ENCODE measurements around the gene ST6GALNAC3.
"Not testable (repeated sequence)": the region's sequence is repeated elsewhere in the genome, so short reads cannot be mapped to it uniquely, and the experiment has no call there.

ST6GALNAC3 gene

GRCh38 chr1:76239470-76239918 lies 164.9 kb downstream of the ST6GALNAC3 start:
- no peak for DNase-seq (ENCODE audit: low spot score)
- FAIRE-seq, result no peak

- no peak for FAIRE-seq
- DNase-seq (ENCODE audit: low spot score), result no peak
Observed at GRCh38 chr1:76240316-76240715, 165.8 kb downstream of the ST6GALNAC3 start.

GRCh38 chr1:76242587-76242986 lies 168.0 kb downstream of the ST6GALNAC3 start:
- FAIRE-seq; DNase-seq (ENCODE audit: low spot score): not testable (repeated sequence)

- FAIRE-seq, result no peak
- no peak for DNase-seq (ENCODE audit: low spot score)
Observed at GRCh38 chr1:76247261-76247852, 172.8 kb downstream of the ST6GALNAC3 start.

GRCh38 chr1:76250271-76250670 lies 175.7 kb downstream of the ST6GALNAC3 start:
- FAIRE-seq (no peak), DNase-seq (ENCODE audit: low spot score) (no peak)

GRCh38 chr1:76252431-76252830 lies 177.9 kb downstream of the ST6GALNAC3 start:
- FAIRE-seq (no peak), DNase-seq (ENCODE audit: low spot score) (no peak)

- DNase-seq (ENCODE audit: low spot score), result no peak
- no peak for FAIRE-seq
Observed at GRCh38 chr1:76254104-76255030, 179.8 kb downstream of the ST6GALNAC3 start.

- FAIRE-seq (no peak), DNase-seq (ENCODE audit: low spot score) (no peak)
Observed at GRCh38 chr1:76256289-76257223, 182.0 kb downstream of the ST6GALNAC3 start.

- DNase-seq (ENCODE audit: low spot score) (no peak), FAIRE-seq (no peak)
Observed at GRCh38 chr1:76257823-76258222, 183.3 kb downstream of the ST6GALNAC3 start.

GRCh38 chr1:76259270-76259669 lies 184.7 kb downstream of the ST6GALNAC3 start:
- DNase-seq (ENCODE audit: low spot score) (no peak), FAIRE-seq (no peak)

- FAIRE-seq (no peak), DNase-seq (ENCODE audit: low spot score) (no peak)
Observed at GRCh38 chr1:76260279-76260678, 185.7 kb downstream of the ST6GALNAC3 start.

- no peak for DNase-seq (ENCODE audit: low spot score)
- no peak for FAIRE-seq
Observed at GRCh38 chr1:76262601-76263000, 188.1 kb downstream of the ST6GALNAC3 start.

GRCh38 chr1:76264642-76265041 lies 190.1 kb downstream of the ST6GALNAC3 start:
- no peak for FAIRE-seq
- no peak for DNase-seq (ENCODE audit: low spot score)

GRCh38 chr1:76266762-76267161 lies 192.2 kb downstream of the ST6GALNAC3 start:
- FAIRE-seq (no peak), DNase-seq (ENCODE audit: low spot score) (no peak)

GRCh38 chr1:76267631-76268030 lies 193.1 kb downstream of the ST6GALNAC3 start:
- FAIRE-seq, result no peak

GRCh38 chr1:76268341-76268740 lies 193.8 kb downstream of the ST6GALNAC3 start:
- no peak for FAIRE-seq

More at GRCh38 chr1:76267631-76268030, 193.1 kb downstream of the ST6GALNAC3 start:
- DNase-seq (ENCODE audit: low spot score), result no peak

GRCh38 chr1:76269155-76269554 lies 194.6 kb downstream of the ST6GALNAC3 start:
- FAIRE-seq, result no peak

More at GRCh38 chr1:76268341-76268740, 193.8 kb downstream of the ST6GALNAC3 start:
- no peak for DNase-seq (ENCODE audit: low spot score)

GRCh38 chr1:76274302-76274701 lies 199.8 kb downstream of the ST6GALNAC3 start:
- DNase-seq (ENCODE audit: low spot score) (no peak), FAIRE-seq (no peak)

More at GRCh38 chr1:76269155-76269554, 194.6 kb downstream of the ST6GALNAC3 start:
- no peak for DNase-seq (ENCODE audit: low spot score)

GRCh38 chr1:76274718-76275117 lies 200.2 kb downstream of the ST6GALNAC3 start:
- no peak for DNase-seq (ENCODE audit: low spot score)
- FAIRE-seq, result no peak

GRCh38 chr1:76278711-76279100 lies 204.2 kb downstream of the ST6GALNAC3 start:
- no peak for DNase-seq (ENCODE audit: low spot score)

GRCh38 chr1:76279101-76279748 lies 204.7 kb downstream of the ST6GALNAC3 start:
- no peak for FAIRE-seq

More at GRCh38 chr1:76278711-76279100, 204.2 kb downstream of the ST6GALNAC3 start:
- FAIRE-seq, result no peak

More at GRCh38 chr1:76279101-76279748, 204.7 kb downstream of the ST6GALNAC3 start:
- no peak for DNase-seq (ENCODE audit: low spot score)

Data from RCC 7860 (cell line).